IPS-18a (cell line): ENCODE data around the gene RTCA.
"Not testable (repeated sequence)": the region's sequence is repeated elsewhere in the genome, so short reads cannot be mapped to it uniquely, and the experiment has no call there.

Experiments
- H3K27ac ChIP-seq: one replicate; pipeline ENCODE4 v1.5.1; 2013; ENCODE audit warnings: low read length
- H3K27me3 ChIP-seq: one replicate; pipeline ENCODE4 v1.6.1; 2013; ENCODE audit warnings: mild to moderate bottlenecking, low read length; ENCODE audit not compliant: control insufficient read depth, insufficient read depth
- H3K36me3 ChIP-seq: one replicate; pipeline ENCODE4 v1.6.1; 2013; ENCODE audit warnings: low read depth, low read length; ENCODE audit not compliant: control insufficient read depth
- H3K4me1 ChIP-seq: one replicate; pipeline ENCODE4 v1.6.1; 2013; ENCODE audit warnings: low read depth, low read length; ENCODE audit not compliant: control insufficient read depth
- H3K4me3 ChIP-seq: one replicate; pipeline ENCODE4 v1.5.1; 2013; ENCODE audit warnings: low read length
- H3K9ac ChIP-seq: one replicate; pipeline ENCODE4 v1.6.1; 2013; ENCODE audit warnings: mild to moderate bottlenecking, low read length, moderate library complexity
- H3K9me3 ChIP-seq: one replicate; pipeline ENCODE4 v1.6.1; 2013; ENCODE audit warnings: low read depth, low read length; ENCODE audit not compliant: control insufficient read depth

Gene RTCA

DNA sequence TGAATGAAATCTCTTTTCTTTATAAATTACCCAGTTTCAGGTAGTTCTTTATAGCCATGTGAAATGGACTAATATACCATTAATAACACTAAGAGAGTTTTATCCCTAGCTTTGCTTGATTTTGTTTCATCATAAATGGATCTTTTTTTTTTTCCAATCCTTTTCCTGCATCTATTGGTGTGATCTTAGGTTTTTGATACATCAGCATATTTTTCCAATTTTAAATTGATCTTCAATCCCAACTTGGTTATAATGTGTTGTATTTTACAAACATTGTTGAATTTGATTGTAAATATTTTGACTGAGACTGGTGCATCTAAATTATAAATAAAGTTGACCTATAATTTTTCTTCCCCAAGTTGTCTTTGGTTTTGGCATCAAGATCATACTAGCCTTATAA lies 4.3 kb upstream of the RTCA start:
- Histone ChIP-seq H3K27ac (no peak overlapping the region), H3K4me3 (no peak overlapping the region), H3K9me3 (no peaks in the 10 kb centered on the region), H3K9ac (no peak overlapping the region), H3K36me3 (no peaks in the 10 kb centered on the region), H3K27me3 (peaks cover 6% of the 10 kb centered on the region), H3K4me1 (no peaks in the 10 kb centered on the region)

DNA sequence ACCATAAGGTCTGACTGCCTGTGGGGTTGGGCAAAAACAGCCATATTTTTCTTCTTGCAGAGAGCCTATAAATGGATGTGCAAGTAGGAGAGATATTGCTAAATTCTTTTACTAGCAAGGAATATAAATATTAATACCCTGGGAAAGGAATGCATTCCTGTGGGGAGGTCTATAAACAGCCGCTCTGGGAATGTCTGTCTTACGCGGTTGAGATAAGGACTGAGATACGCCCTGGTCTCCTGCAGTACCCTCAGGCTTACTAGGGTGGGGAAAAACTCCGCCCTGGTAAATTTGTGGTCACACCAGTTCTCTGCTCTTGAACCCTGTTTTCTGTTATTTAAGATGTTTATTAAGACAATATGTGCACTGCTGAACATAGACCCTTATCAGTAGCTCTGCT lies 1.9 kb upstream of the RTCA start:
- H3K27me3 ChIP-seq, H3K4me1 ChIP-seq, H3K9ac ChIP-seq, H3K4me3 ChIP-seq, H3K27ac ChIP-seq, H3K9me3 ChIP-seq: not testable (repeated sequence)
- H3K36me3 ChIP-seq = peaks cover 12% of the 10 kb centered on the region

DNA sequence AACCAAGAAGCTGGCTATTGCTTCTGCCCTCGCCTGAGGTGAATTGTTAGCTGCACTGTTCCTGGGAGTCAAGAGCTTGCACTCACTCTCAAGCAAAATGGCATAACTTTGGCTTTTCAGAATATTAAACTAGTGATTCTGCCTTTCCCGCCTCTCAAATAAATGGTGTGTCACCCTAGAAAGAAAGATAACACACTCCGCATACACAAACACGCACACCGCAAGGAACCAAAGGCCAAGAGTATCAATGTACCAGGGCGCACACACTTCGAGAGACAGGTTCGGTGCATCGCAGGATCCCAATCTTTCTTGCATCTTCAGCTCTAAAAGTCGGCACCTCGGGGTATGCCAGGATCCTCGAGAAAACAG lies 470 bp upstream of the RTCA start:
- no peaks in the 10 kb centered on the region for H3K9me3 ChIP-seq
- peak overlapping the region; percentile 95 for H3K4me3 ChIP-seq
- peaks cover 6% of the 10 kb centered on the region for H3K27me3 ChIP-seq
- H3K4me1 ChIP-seq = peaks cover 4% of the 10 kb centered on the region
- peaks cover 16% of the 10 kb centered on the region for H3K36me3 ChIP-seq
- peak overlapping the region; percentile 86 for H3K9ac ChIP-seq
- H3K27ac ChIP-seq = no peak overlapping the region

DNA sequence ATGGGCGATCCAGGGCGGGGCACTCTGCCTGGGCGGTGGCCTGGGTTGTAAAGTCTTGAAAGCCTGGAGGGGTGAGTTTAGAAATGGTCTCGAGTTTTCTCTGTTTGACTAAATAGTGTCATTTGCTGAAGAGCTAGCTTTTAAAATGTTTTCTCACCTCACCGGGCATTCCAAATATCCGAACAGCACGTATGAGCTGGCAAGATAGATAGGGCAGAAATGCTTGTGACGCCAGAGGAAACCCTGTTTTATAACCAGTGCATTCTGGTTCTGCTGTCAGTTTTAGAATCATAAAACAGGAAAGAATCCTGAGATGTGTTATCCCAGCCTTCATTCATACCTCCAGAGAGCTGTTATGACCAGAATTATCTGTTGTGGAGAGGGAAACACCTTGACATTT lies 725 bp downstream of the RTCA start:
- Histone ChIP-seq H3K27ac (peak overlapping the region; percentile 56), H3K9me3 (no peaks in the 10 kb centered on the region), H3K4me3 (peak overlapping the region; percentile 95), H3K36me3 (peaks cover 25% of the 10 kb centered on the region), H3K9ac (peak overlapping the region; percentile 86), H3K4me1 (peaks cover 4% of the 10 kb centered on the region), H3K27me3 (peaks cover 6% of the 10 kb centered on the region)

DNA sequence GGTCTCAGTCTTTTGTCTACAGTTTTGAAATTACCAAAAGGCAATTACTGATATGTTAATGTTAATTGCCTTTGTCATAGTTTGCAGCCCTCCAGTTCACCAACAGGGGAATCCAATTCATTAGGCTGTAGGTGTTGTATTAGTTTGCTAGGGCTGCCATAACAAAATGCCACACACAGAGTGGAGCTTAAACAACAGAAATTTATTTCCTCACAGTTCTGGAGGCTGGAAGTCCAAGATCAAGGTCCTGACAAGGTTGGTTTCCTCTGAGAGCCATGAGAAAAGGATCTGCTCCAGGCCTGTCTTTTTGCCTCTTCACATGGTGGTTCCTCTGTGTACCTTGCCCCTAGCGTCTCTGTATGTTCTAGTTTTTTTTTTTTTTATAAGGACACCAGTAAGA lies 1.3 kb downstream of the RTCA start:
- Histone ChIP-seq H3K27ac (no peak overlapping the region), H3K9me3 (no peaks in the 10 kb centered on the region), H3K27me3 (peaks cover 6% of the 10 kb centered on the region), H3K4me1 (peaks cover 4% of the 10 kb centered on the region), H3K9ac (peak overlapping the region; percentile 86), H3K36me3 (peaks cover 30% of the 10 kb centered on the region), H3K4me3 (peak overlapping the region; percentile 95)

DNA sequence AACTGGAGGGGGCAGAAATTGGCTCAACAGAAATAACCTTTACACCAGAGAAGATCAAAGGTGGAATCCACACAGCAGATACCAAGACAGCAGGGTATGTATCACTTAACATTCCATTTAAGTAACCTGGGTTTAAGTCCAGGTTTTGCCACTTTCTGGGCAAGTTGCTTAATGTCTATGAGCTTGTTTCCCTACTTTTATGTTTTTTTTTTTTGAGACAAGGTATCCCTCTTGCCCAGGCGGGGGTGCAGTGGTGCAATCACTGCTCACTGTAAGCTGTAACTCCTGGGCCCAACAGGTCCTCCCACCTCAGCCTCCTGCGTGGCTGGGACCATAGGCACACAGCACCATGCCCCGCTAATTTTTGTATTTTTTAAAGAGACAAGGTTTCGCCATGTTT lies 2.2 kb downstream of the RTCA start:
- Histone ChIP-seq H3K4me3 (no peak overlapping the region), H3K36me3 (peaks cover 38% of the 10 kb centered on the region), H3K9me3 (no peaks in the 10 kb centered on the region), H3K9ac (no peak overlapping the region), H3K27me3 (peaks cover 6% of the 10 kb centered on the region), H3K27ac (no peak overlapping the region), H3K4me1 (peaks cover 4% of the 10 kb centered on the region)

DNA sequence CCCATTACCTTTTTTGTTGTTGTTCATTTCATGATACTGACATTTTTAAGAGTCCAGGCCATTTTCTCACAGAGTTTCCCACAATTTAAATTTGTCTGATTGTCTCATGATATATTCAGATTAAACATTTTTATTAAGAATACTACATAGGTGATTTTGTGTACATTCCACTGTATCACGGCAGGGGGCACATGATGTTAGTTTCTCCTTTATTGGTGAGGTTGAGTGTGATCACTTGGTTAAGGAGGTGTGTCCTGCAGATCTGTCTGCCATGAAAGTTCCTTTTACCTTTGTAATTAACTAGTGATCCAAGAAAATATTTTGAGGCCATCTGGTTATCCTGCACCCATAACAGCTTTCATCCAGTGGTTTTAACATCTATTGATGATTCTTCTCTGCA lies 11.8 kb downstream of the RTCA start:
- peaks cover 76% of the 10 kb centered on the region for H3K36me3 ChIP-seq
- H3K4me1 ChIP-seq = no peaks in the 10 kb centered on the region
- no peak overlapping the region for H3K9ac ChIP-seq
- H3K27me3 ChIP-seq = no peaks in the 10 kb centered on the region
- no peak overlapping the region for H3K4me3 ChIP-seq
- H3K9me3 ChIP-seq = no peaks in the 10 kb centered on the region
- H3K27ac ChIP-seq = no peak overlapping the region

DNA sequence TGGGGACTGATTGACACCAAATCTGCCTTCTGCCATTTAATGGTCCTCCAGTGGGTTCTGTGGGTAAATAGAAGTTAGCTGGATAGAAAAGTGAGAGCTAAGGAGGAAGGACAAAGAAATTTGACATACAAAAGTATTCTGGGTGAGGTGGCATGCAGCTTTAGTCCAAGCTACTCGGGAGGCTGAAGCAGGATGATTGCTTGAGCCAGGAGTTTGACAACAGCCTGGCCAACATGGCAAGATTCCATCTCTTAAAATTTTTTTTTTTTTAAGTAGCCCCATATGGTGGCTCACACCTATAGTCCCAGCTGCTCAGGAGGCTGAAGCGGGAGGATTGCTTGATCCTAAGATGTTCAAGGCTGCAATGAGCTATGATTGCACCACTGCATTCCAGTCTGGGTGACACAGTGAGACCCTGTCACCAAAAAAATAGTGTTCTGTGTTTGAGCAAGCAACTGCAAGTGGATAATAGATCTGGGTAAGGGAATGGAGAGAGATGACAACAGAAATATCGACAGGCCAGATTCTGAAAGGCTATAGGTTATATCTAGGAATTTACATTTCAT lies 13.4 kb downstream of the RTCA start:
- H3K9me3 ChIP-seq = no peaks in the 10 kb centered on the region
- no peaks in the 10 kb centered on the region for H3K4me1 ChIP-seq
- no peak overlapping the region for H3K4me3 ChIP-seq
- peaks cover 61% of the 10 kb centered on the region for H3K36me3 ChIP-seq
- H3K27ac ChIP-seq = no peak overlapping the region
- H3K27me3 ChIP-seq = no peaks in the 10 kb centered on the region
- no peak overlapping the region for H3K9ac ChIP-seq

DNA sequence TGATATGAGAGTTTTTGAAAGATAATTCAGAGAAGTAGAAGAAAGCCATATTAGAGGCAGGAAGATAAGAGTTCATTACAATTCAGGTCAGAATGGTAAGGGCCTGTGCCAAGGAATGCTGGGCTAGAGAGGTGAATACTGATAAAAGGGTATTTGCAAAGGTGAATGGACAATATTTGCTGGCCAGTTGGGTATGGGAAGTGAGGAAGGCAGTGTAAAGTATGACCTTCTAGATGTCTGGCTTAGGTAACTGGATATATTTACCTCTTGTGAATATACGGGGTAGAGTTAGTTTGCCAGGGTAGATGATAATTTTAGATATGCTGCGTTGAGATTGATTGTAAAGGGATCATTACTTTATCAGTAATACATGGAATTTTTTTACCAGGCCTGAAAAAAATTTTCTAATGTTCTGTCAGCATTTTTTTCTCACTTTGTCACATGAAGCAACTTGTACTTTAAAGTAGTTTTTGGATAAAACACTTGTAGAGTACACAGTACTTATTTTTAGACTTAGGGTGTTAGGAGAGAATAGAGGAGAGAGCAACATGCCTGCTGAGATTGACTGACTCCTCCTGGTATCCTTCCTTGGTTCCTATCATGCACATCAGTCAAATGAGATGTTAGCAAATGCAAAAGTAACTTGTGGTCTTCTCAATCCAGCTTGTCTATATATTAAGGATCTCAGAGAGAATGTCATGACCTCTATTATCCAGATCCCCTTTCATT lies 14.1 kb downstream of the RTCA start:
- Histone ChIP-seq H3K27me3 (no peaks in the 10 kb centered on the region), H3K27ac (no peak overlapping the region), H3K4me1 (no peaks in the 10 kb centered on the region), H3K9me3 (no peaks in the 10 kb centered on the region), H3K4me3 (no peak overlapping the region), H3K36me3 (peaks cover 62% of the 10 kb centered on the region), H3K9ac (no peak overlapping the region)

DNA sequence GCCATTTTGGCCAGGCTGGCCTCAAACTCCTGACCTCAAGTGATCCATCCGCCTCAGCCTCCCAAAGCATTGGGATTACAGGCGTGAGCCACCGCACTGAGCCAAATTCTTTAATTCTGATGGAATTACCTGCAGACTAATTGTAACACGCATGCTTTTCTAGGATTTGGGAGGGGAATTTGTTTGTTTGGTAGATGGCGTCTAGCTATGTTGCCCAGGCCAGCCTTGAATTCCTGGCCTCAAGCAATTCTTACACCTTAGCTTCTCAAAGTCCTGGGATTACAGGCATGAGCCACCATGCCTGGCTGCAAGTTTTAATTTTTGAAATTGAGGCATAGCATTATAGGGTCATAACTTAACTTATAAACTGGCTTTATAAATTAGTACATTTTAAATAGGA lies 18.6 kb downstream of the RTCA start:
- Histone ChIP-seq H3K9me3 (no peaks in the 10 kb centered on the region), H3K27ac (no peak overlapping the region), H3K9ac (no peak overlapping the region), H3K4me3 (no peak overlapping the region), H3K4me1 (no peaks in the 10 kb centered on the region), H3K27me3 (no peaks in the 10 kb centered on the region), H3K36me3 (peaks cover 47% of the 10 kb centered on the region)

DNA sequence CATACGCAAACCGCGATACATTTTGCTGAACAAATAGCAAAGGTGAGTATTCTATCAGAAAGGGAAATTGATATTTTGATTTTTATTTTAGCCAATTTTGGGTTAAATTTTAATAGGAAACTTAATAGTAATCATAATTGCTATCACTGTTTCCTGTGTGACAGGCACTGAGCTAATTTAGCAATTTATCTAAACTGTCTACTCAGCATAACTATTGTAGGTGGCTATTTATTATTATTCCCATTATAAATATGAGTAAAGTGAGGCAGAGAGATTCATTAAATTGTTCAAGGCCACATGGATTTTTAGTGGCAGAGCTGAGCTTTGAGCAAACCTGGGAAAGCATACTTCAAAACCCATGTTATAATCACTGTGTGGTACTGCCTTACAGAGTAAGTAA lies 21.1 kb downstream of the RTCA start:
- Histone ChIP-seq H3K4me1 (no peaks in the 10 kb centered on the region), H3K9me3 (no peaks in the 10 kb centered on the region), H3K4me3 (no peak overlapping the region), H3K9ac (no peak overlapping the region), H3K27ac (no peak overlapping the region), H3K27me3 (no peaks in the 10 kb centered on the region), H3K36me3 (peaks cover 53% of the 10 kb centered on the region)

DNA sequence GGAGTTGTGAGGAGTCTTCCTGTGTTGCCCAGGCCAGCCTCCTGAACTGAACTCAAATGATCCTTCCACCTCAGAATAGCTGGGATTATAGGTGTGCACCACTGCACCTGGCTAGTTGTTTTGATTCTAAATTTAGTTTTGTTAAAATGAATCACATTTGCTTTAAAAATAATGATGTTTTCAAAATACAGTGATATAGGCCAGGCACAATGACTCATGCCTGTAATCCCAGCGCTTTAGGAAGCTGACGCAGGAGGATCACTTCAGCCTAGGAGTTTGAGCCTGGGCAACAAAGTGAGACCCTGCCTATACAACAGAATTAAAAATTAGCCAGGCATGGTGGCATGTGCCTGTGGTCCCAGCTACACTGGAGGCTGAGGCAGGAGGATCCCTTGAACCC lies 24.3 kb downstream of the RTCA start:
- no peak overlapping the region for H3K4me3 ChIP-seq
- H3K9ac ChIP-seq = no peak overlapping the region
- H3K9me3 ChIP-seq = no peaks in the 10 kb centered on the region
- H3K27me3 ChIP-seq = no peaks in the 10 kb centered on the region
- H3K27ac ChIP-seq = no peak overlapping the region
- H3K36me3 ChIP-seq = peaks cover 58% of the 10 kb centered on the region
- H3K4me1 ChIP-seq = no peaks in the 10 kb centered on the region
